HepG2 (cell line): ENCODE results near the gene MTCH1.

ENCODE experiments used
- MAFG ChIP-seq: sonication (generic); formaldehyde crosslinking; IDR thresholded peaks from 2 replicates; pipeline ENCODE4 v1.5.1; 2020; ENCODE audit warnings: mild to moderate bottlenecking, missing genetic modification reagents
- MTF2 ChIP-seq: sonication (generic); formaldehyde crosslinking; IDR thresholded peaks from 2 replicates; pipeline ENCODE4 v1.5.0; 2020; ENCODE audit warnings: missing genetic modification reagents, borderline replicate concordance

DNA sequence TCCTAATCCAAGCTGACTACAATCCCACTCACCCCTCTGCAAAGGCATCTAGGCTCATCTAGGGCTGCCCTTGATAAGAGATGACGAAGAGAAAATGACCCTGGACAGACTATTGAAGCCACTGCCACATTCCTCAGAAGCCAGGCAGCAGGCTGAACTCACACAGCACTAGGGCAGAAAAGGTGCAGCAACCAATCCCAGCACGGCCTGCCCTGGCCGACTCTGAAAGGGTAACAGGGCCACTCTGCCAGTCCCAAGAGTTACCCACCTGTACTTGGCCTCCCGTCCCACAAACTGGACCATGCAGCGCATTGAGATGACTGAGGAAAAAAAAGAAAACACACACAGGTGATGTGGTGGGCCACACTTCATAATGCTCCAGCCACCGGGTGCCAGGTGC, 9.1 kb downstream of the MTCH1 start:
- TF ChIP-seq MTF2: no peak
- no peak for TF ChIP-seq MAFG
